ENCODE data around the gene GADD45B. TPM values are rescaled to one million over a fixed set of nuclear protein-coding genes. Genes with fewer than 3 reads are reported as not detected.
"Not testable (repeated sequence)": the region's sequence is repeated elsewhere in the genome, so short reads cannot be mapped to it uniquely, and the experiment has no call there.

The GADD45B gene
- total RNA-seq, 1 experiment from 2014 or later, result 36.4 TPM

GRCh38 chr19:2490659-2491058 lies 14.7 kb downstream of the GADD45B start:
- Histone ChIP-seq H3K36me3 (no peaks in the 10 kb centered on the region), H3K4me3 (no peak overlapping the region), H3K9me3 (no peaks in the 10 kb centered on the region), H3K27me3 (no peaks in the 10 kb centered on the region)
- DNase-seq, result no peak

GRCh38 chr19:2491130-2491801 lies 15.3 kb downstream of the GADD45B start:
- Histone ChIP-seq H3K4me3 (no peak overlapping the region), H3K27me3 (no peaks in the 10 kb centered on the region), H3K36me3 (no peaks in the 10 kb centered on the region), H3K9me3 (no peaks in the 10 kb centered on the region)
- peak; percentile 86 for DNase-seq

GRCh38 chr19:2492870-2493269 lies 16.9 kb downstream of the GADD45B start:
- Histone ChIP-seq H3K27me3 (no peaks in the 10 kb centered on the region), H3K9me3 (no peaks in the 10 kb centered on the region), H3K4me3 (no peak overlapping the region), H3K36me3 (no peaks in the 10 kb centered on the region)
- no peak for DNase-seq

GRCh38 chr19:2493448-2493847 lies 17.5 kb downstream of the GADD45B start:
- H3K9me3 ChIP-seq, H3K27me3 ChIP-seq, DNase-seq, H3K4me3 ChIP-seq, H3K36me3 ChIP-seq: not testable (repeated sequence)

- Histone ChIP-seq H3K9me3 (no peaks in the 10 kb centered on the region), H3K36me3 (no peaks in the 10 kb centered on the region), H3K4me3 (no peak overlapping the region), H3K27me3 (no peaks in the 10 kb centered on the region)
- peak; percentile 52 for DNase-seq
Measured at GRCh38 chr19:2494084-2494446, 18.1 kb downstream of the GADD45B start.

- H3K4me3 ChIP-seq, result no peak overlapping the region
- H3K36me3 ChIP-seq, result no peaks in the 10 kb centered on the region
- no peaks in the 10 kb centered on the region for H3K27me3 ChIP-seq
- no peak for DNase-seq
- no peaks in the 10 kb centered on the region for H3K9me3 ChIP-seq
Measured at GRCh38 chr19:2494447-2495129, 18.7 kb downstream of the GADD45B start.

GRCh38 chr19:2495130-2495641 lies 19.3 kb downstream of the GADD45B start:
- Histone ChIP-seq H3K27me3 (no peaks in the 10 kb centered on the region), H3K4me3 (no peak overlapping the region), H3K9me3 (no peaks in the 10 kb centered on the region), H3K36me3 (no peaks in the 10 kb centered on the region)
- DNase-seq, result peak; percentile 82

- no peaks in the 10 kb centered on the region for H3K27me3 ChIP-seq
- H3K9me3 ChIP-seq, result no peaks in the 10 kb centered on the region
- no peaks in the 10 kb centered on the region for H3K36me3 ChIP-seq
- no peak overlapping the region for H3K4me3 ChIP-seq
- no peak for DNase-seq
Measured at GRCh38 chr19:2495651-2496316, 19.9 kb downstream of the GADD45B start.

GRCh38 chr19:2497186-2497585 lies 21.3 kb downstream of the GADD45B start:
- Histone ChIP-seq H3K36me3 (no peaks in the 10 kb centered on the region), H3K9me3 (no peaks in the 10 kb centered on the region), H3K27me3 (no peaks in the 10 kb centered on the region), H3K4me3 (no peak overlapping the region)
- DNase-seq, result no peak

- H3K4me3 ChIP-seq, result no peak overlapping the region
- no peaks in the 10 kb centered on the region for H3K27me3 ChIP-seq
- no peaks in the 10 kb centered on the region for H3K36me3 ChIP-seq
- H3K9me3 ChIP-seq, result no peaks in the 10 kb centered on the region
- no peak for DNase-seq
Measured at GRCh38 chr19:2500156-2500555, 24.2 kb downstream of the GADD45B start.

GRCh38 chr19:2500841-2501261 lies 24.9 kb downstream of the GADD45B start:
- no peaks in the 10 kb centered on the region for H3K27me3 ChIP-seq
- no peaks in the 10 kb centered on the region for H3K9me3 ChIP-seq
- DNase-seq, result peak; percentile 23
- no peak overlapping the region for H3K4me3 ChIP-seq
- H3K36me3 ChIP-seq, result no peaks in the 10 kb centered on the region

- no peaks in the 10 kb centered on the region for H3K36me3 ChIP-seq
- H3K9me3 ChIP-seq, result no peaks in the 10 kb centered on the region
- H3K4me3 ChIP-seq, result no peak overlapping the region
- DNase-seq, result peak; percentile 60
- H3K27me3 ChIP-seq, result no peaks in the 10 kb centered on the region
Measured at GRCh38 chr19:2503521-2504109, 27.7 kb downstream of the GADD45B start.

- DNase-seq, H3K9me3 ChIP-seq, H3K4me3 ChIP-seq, H3K27me3 ChIP-seq, H3K36me3 ChIP-seq: not testable (repeated sequence)
Measured at GRCh38 chr19:2506656-2507055, 30.7 kb downstream of the GADD45B start.

- Histone ChIP-seq H3K27me3 (no peaks in the 10 kb centered on the region), H3K9me3 (no peaks in the 10 kb centered on the region), H3K4me3 (no peak overlapping the region), H3K36me3 (no peaks in the 10 kb centered on the region)
- DNase-seq, result peak; percentile 32
Measured at GRCh38 chr19:2507109-2507508, 31.2 kb downstream of the GADD45B start.

GRCh38 chr19:2509096-2509495 lies 33.2 kb downstream of the GADD45B start:
- Histone ChIP-seq H3K9me3 (no peaks in the 10 kb centered on the region), H3K36me3 (no peaks in the 10 kb centered on the region), H3K4me3 (no peak overlapping the region), H3K27me3 (no peaks in the 10 kb centered on the region)
- no peak for DNase-seq

GRCh38 chr19:2511570-2511969 lies 35.6 kb downstream of the GADD45B start:
- H3K4me3 ChIP-seq, result no peak overlapping the region
- H3K27me3 ChIP-seq, result no peaks in the 10 kb centered on the region
- no peak for DNase-seq
- no peaks in the 10 kb centered on the region for H3K36me3 ChIP-seq
- no peaks in the 10 kb centered on the region for H3K9me3 ChIP-seq

GRCh38 chr19:2511991-2512390 lies 36.1 kb downstream of the GADD45B start:
- Histone ChIP-seq H3K36me3 (no peaks in the 10 kb centered on the region), H3K4me3 (no peak overlapping the region), H3K27me3 (no peaks in the 10 kb centered on the region), H3K9me3 (no peaks in the 10 kb centered on the region)
- DNase-seq, result no peak

Data from MG63 (cell line).